HepG2 (cell line): ENCODE results near the gene DPH5. TPM values are rescaled to one million over a fixed set of nuclear protein-coding genes. Genes with fewer than 3 reads are reported as not detected.

Experiments used
- KLF12 ChIP-seq: sonication (generic); formaldehyde crosslinking; IDR thresholded peaks from 2 replicates; pipeline ENCODE4 v1.4.0; 2020; ENCODE audit warnings: missing genetic modification reagents, borderline replicate concordance
- MTF2 ChIP-seq: sonication (generic); formaldehyde crosslinking; IDR thresholded peaks from 2 replicates; pipeline ENCODE4 v1.5.0; 2020; ENCODE audit warnings: missing genetic modification reagents, borderline replicate concordance
- RAD51 ChIP-seq: fragments of 450-650 bp; IDR thresholded peaks from 2 replicates; pipeline ENCODE4 v1.6.1; 2016; ENCODE audit warnings: borderline replicate concordance
- ZBTB1 ChIP-seq: sonication (generic); formaldehyde crosslinking; IDR thresholded peaks from 2 replicates; pipeline ENCODE4 v1.4.0; 2020; ENCODE audit warnings: missing genetic modification reagents, borderline replicate concordance
- ZFP82 ChIP-seq: sonication (generic); formaldehyde crosslinking; IDR thresholded peaks from 2 replicates; pipeline ENCODE4 v1.5.1; 2020; ENCODE audit warnings: mild to moderate bottlenecking, missing genetic modification reagents, borderline replicate concordance
- polyA plus RNA-seq, 8 experiments: library from polyadenylated mRNA; depleted of rRNA in 3 of 8; stranded (reverse) in 7 of 8; unstranded in 1 of 8; fragments of >200 nt; fragmentation: Illumina TruSeq in 4 of 8; extraction: Trizol in 4 of 8; gene quantifications; 2 replicates each; pipeline versions ENCODE4 v1.2.1 to v1.2.3, GENCODE V29; 2011 to 2016; ENCODE audit warnings: low read depth in 4 of 8, missing spikeins in 1 of 8, mixed read lengths in 1 of 8; ENCODE audit not compliant: insufficient read depth in 1 of 8
- total RNA-seq, 5 experiments: library from RNA; depleted of rRNA; stranded (reverse); fragments of >200 nt; fragmentation: Illumina TruSeq; extraction: Trizol; gene quantifications; 2 replicates each; pipeline ENCODE4 v1.2.3, GENCODE V29; 2016; ENCODE audit warnings: low read depth in 1 of 5
- TF ChIP-seq, protein P1 (sequence below): sonication (generic); formaldehyde crosslinking; IDR thresholded peaks from 2 replicates; pipeline ENCODE4 v1.4.0; 2020; ENCODE audit warnings: missing genetic modification reagents, borderline replicate concordance
- TF ChIP-seq, protein P2 (sequence below): sonication (generic); formaldehyde crosslinking; IDR thresholded peaks from 2 replicates; pipeline ENCODE4 v1.4.0; 2020; ENCODE audit warnings: missing genetic modification reagents, low read depth, mild to moderate bottlenecking, borderline replicate concordance
- TF ChIP-seq, protein P3 (sequence below): sonication (generic); formaldehyde crosslinking; IDR thresholded peaks from 2 replicates; pipeline ENCODE4 v1.4.0; 2020; ENCODE audit warnings: missing genetic modification reagents, borderline replicate concordance
- TF ChIP-seq, protein P4 (sequence below): sonication (generic); formaldehyde crosslinking; IDR thresholded peaks from 2 replicates; pipeline ENCODE4 v1.4.0; 2020; ENCODE audit warnings: mild to moderate bottlenecking, missing genetic modification reagents

The DPH5 gene
- total and polyA plus RNA-seq, 2 of the 13 experiments (the other 11 are each of a cell fraction or from before 2014, with no cell fraction given) = 53.2 to 79.6 TPM

DNA sequence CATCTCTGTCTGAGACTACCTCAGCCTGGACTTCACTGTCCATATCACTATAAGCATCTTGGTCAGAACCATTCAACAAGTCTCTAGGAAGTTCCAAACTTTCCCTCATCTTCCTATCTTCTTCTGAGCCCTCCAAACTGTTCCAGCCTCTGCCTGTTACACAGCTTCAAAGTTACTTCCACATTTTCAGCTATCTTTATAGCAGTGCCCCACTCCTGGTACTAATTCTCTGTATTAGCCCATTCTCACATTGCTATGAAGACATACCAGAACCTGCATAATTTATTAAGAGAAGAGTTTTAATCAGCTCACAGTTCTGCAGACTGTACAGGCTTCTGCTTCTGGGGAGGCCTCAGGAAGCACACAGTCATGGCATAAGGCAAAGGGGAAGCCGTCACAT, 15.7 kb upstream of the DPH5 start (continued):
- TF ChIP-seq, protein P1, sequence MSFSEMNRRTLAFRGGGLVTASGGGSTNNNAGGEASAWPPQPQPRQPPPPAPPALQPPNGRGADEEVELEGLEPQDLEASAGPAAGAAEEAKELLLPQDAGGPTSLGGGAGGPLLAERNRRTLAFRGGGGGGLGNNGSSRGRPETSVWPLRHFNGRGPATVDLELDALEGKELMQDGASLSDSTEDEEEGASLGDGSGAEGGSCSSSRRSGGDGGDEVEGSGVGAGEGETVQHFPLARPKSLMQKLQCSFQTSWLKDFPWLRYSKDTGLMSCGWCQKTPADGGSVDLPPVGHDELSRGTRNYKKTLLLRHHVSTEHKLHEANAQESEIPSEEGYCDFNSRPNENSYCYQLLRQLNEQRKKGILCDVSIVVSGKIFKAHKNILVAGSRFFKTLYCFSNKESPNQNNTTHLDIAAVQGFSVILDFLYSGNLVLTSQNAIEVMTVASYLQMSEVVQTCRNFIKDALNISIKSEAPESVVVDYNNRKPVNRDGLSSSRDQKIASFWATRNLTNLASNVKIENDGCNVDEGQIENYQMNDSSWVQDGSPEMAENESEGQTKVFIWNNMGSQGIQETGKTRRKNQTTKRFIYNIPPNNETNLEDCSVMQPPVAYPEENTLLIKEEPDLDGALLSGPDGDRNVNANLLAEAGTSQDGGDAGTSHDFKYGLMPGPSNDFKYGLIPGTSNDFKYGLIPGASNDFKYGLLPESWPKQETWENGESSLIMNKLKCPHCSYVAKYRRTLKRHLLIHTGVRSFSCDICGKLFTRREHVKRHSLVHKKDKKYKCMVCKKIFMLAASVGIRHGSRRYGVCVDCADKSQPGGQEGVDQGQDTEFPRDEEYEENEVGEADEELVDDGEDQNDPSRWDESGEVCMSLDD (CRISPR knock-in tag) = no peak
- TF ChIP-seq MTF2 (no peak), RAD51 (no peak), ZBTB1 (CRISPR knock-in tag) (no peak), ZFP82 (CRISPR knock-in tag) (no peak), KLF12 (CRISPR knock-in tag) (no peak)
- TF ChIP-seq, protein P2, sequence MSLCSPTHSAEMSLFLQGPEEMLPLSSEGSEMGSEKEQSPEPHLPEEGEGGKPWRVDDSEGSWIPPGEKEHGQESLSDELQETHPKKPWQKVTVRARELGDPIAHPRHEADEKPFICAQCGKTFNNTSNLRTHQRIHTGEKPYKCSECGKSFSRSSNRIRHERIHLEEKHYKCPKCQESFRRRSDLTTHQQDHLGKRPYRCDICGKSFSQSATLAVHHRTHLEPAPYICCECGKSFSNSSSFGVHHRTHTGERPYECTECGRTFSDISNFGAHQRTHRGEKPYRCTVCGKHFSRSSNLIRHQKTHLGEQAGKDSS = no peak
- TF ChIP-seq, protein P3, sequence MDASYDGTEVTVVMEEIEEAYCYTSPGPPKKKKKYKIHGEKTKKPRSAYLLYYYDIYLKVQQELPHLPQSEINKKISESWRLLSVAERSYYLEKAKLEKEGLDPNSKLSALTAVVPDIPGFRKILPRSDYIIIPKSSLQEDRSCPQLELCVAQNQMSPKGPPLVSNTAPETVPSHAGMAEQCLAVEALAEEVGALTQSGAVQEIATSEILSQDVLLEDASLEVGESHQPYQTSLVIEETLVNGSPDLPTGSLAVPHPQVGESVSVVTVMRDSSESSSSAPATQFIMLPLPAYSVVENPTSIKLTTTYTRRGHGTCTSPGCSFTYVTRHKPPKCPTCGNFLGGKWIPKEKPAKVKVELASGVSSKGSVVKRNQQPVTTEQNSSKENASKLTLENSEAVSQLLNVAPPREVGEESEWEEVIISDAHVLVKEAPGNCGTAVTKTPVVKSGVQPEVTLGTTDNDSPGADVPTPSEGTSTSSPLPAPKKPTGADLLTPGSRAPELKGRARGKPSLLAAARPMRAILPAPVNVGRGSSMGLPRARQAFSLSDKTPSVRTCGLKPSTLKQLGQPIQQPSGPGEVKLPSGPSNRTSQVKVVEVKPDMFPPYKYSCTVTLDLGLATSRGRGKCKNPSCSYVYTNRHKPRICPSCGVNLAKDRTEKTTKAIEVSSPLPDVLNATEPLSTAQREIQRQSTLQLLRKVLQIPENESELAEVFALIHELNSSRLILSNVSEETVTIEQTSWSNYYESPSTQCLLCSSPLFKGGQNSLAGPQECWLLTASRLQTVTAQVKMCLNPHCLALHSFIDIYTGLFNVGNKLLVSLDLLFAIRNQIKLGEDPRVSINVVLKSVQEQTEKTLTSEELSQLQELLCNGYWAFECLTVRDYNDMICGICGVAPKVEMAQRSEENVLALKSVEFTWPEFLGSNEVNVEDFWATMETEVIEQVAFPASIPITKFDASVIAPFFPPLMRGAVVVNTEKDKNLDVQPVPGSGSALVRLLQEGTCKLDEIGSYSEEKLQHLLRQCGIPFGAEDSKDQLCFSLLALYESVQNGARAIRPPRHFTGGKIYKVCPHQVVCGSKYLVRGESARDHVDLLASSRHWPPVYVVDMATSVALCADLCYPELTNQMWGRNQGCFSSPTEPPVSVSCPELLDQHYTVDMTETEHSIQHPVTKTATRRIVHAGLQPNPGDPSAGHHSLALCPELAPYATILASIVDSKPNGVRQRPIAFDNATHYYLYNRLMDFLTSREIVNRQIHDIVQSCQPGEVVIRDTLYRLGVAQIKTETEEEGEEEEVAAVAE (CRISPR knock-in tag) = no peak
- TF ChIP-seq, protein P4, sequence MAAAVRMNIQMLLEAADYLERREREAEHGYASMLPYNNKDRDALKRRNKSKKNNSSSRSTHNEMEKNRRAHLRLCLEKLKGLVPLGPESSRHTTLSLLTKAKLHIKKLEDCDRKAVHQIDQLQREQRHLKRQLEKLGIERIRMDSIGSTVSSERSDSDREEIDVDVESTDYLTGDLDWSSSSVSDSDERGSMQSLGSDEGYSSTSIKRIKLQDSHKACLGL (CRISPR knock-in tag) = no peak
